Right ventricle myocardium inferior (tissue), 1 donor: Measurements from ENCODE around the gene MIGA2. TPM values are rescaled to one million over a fixed set of nuclear protein-coding genes. Genes with fewer than 3 reads are reported as not detected.
"Not testable (repeated sequence)": the region's sequence is repeated elsewhere in the genome, so short reads cannot be mapped to it uniquely, and the experiment has no call there.

Experiments
- ATAC-seq: fragments of 200-7000 bp; cut with Tn5 transposase; one replicate; pipeline ENCODE4 v1.9.1; 2020; ENCODE audit warnings: mild to moderate bottlenecking, moderate library complexity
- DNase-seq: peaks from one replicate; pipeline ENCODE4 v3.0.0; 2021; ENCODE audit errors: missing footprints
- intact Hi-C: fragments of 100-400 bp; cut with DNase I; formaldehyde crosslinking; loops from one replicate; pipeline ENCODE4 v1.11.0; 2022
- total RNA-seq: library from RNA; stranded (reverse); fragmentation: NEBNext Ultra II Directional; extraction: Animal tissue kit (Norgen Biotek cat#: 25700); gene quantifications from one replicate; pipeline ENCODE4 v1.2.1, GENCODE V29; 2021
- donor health status: DM: no; HTN: yes; CAD: no; lungs with severe emphysema.

MIGA2 gene
- total RNA-seq, 1 donor from 2014 or later, result 38.2 TPM

GRCh38 chr9:129108805-129109536, 72.5 kb downstream of the MIGA2 start:
- ATAC-seq (no peak), DNase-seq (no peak)
- intact Hi-C loops, result no loop called here

- intact Hi-C loops, result no loop called here
- ATAC-seq (no peak), DNase-seq (no peak)
Observed at GRCh38 chr9:129109537-129109903, 73.1 kb downstream of the MIGA2 start.

GRCh38 chr9:129109952-129110739, 73.7 kb downstream of the MIGA2 start:
- ATAC-seq (no peak), DNase-seq (peak; percentile 89)
- intact Hi-C loops, result no loop called here

- DNase-seq, result peak; percentile 99
- ATAC-seq, result peak; percentile 93
- intact Hi-C loops, result no loop called here
Observed at GRCh38 chr9:129110740-129111527, 74.5 kb downstream of the MIGA2 start, which contains the start of the genes CRAT and PTPA. TSS of gene CRAT (minus strand) at chr9:129110793. CDS start at chr9:129110509, 284 bp downstream. TSS of gene PTPA (plus strand) at chr9:129111415. CDS start at chr9:129111601, 186 bp downstream.

GRCh38 chr9:129111528-129112151, 75.2 kb downstream of the MIGA2 start:
- intact Hi-C loops, result no loop called here
- DNase-seq (peak; percentile 71), ATAC-seq (peak; percentile 6)

- intact Hi-C loops, ATAC-seq: not testable (repeated sequence)
- DNase-seq, result peak; percentile 52
Observed at GRCh38 chr9:129112526-129112925, 76.1 kb downstream of the MIGA2 start.

GRCh38 chr9:129113645-129114304, 77.3 kb downstream of the MIGA2 start:
- ATAC-seq (no peak), DNase-seq (peak; percentile 62)
- intact Hi-C loops, result no loop called here

- no peak for ATAC-seq
- peak; percentile 11 for DNase-seq
- intact Hi-C loops, result no loop called here
Observed at GRCh38 chr9:129118799-129119198, 82.4 kb downstream of the MIGA2 start.

- intact Hi-C loops, result no loop called here
- ATAC-seq (no peak), DNase-seq (no peak)
Observed at GRCh38 chr9:129121483-129121882, 85.1 kb downstream of the MIGA2 start.

Other genes starting within 250 kb of the MIGA2 start
- 16.6 TPM for gene TBC1D13, start 249.4 kb upstream of the MIGA2 start, total RNA-seq
- 84.4 TPM for gene ENDOG, start 218.1 kb upstream of the MIGA2 start, total RNA-seq
- gene SPOUT1, start 206.8 kb upstream of the MIGA2 start, total RNA-seq, result 17.4 TPM
- gene KYAT1, start 154.7 kb upstream of the MIGA2 start, total RNA-seq, result 11.9 TPM
- 23.9 TPM for gene LRRC8A, start 154.5 kb upstream of the MIGA2 start, total RNA-seq
- gene PHYHD1, start 115.6 kb upstream of the MIGA2 start, total RNA-seq, result 30.2 TPM
- gene DOLK, start 89.0 kb upstream of the MIGA2 start, total RNA-seq, result 7.5 TPM
- 16.0 TPM for gene NUP188, start 88.9 kb upstream of the MIGA2 start, total RNA-seq
- gene SH3GLB2, start 8.3 kb upstream of the MIGA2 start, total RNA-seq, result 32.4 TPM
- gene DOLPP1, start 44.5 kb downstream of the MIGA2 start, total RNA-seq, result 6.8 TPM
- gene CRAT, start 74.2 kb downstream of the MIGA2 start, total RNA-seq, result 85.5 TPM
- 194 TPM for gene PTPA, start 74.8 kb downstream of the MIGA2 start, total RNA-seq
- 4.6 TPM for gene IER5L, start 141.6 kb downstream of the MIGA2 start, total RNA-seq